ENCODE measurements around the gene CST7.
"Not testable (repeated sequence)": the region's sequence is repeated elsewhere in the genome, so short reads cannot be mapped to it uniquely, and the experiment has no call there.

Gene CST7

DNA sequence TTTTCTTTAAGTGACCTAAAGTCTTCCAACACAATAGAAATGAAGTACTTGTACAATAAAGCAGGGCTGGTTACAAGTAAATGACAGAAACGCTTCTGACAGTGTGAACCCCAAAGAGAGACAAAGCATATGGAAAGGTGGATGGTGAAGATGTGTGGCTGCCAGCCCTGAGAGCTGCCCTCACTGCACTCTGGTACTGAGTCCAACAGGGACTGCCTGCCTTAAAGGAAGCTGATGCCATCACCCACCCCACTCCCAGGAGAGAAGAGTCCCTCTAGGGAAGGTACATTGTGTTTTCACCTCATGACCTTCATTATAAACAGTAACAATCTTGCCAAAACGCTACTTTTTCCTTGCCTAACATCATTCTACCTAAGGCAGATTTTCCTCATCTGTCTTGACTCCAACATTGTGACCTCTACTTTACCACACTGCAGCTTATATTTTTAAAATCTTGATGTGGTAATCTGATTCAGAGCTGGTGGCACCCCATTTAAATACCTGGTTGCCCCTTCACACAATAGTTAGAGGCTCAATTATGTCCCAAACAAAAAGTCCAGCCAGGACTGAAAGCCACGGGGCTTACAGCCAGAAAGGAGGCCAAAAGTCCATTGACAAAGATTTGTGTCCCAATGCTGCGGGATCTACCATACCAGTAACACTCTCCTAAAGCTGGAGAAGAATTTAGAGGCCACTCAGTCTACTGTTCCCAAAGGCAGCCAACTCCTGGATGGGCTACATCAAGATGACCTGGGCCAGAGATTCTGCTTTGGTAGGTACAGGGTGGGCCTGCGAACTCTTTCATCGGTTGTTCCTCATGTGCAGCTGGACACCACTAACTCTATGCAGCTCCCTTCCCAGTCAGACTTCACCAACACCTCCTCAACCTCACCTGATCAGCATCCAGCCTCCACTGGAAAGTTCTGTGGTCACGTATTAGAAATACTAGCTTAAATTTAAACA, 39.1 kb downstream of the CST7 start:
- peak; percentile 49 for DNase-seq

- no peak for DNase-seq
Measured at GRCh38 chr20:24989162-24989561, 40.1 kb downstream of the CST7 start.

DNA sequence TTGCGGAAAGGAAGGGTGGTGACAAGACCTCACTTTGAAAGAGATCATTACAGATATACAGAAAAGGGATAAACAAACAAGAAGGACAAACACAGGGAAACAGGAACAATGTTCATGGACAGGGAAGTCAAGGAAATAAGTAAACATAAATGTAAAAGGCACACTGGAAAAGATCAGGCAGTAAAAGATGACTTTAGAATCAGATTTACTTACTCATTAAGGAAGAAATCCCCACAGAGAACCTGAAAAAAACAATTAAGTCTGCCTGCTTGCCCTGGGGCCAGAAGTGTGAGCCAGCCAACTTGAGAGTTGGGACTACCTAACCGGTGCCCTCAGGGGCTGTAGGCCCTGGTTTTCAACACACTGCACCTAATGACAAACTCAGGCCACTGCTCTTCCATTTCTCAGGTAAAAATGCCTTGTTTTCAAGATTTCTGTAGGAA, 41.8 kb downstream of the CST7 start:
- DNase-seq: peak; percentile 88

GRCh38 chr20:24991897-24992486, 42.9 kb downstream of the CST7 start:
- DNase-seq: peak; percentile 72

GRCh38 chr20:24992487-24993205, 43.6 kb downstream of the CST7 start, which contains the start of gene APMAP:
Gene APMAP, minus strand, starts transcription at chr20:24992751. Its CDS starts 63 bp downstream, at chr20:24992688.
- peak; percentile 98 for DNase-seq

DNA sequence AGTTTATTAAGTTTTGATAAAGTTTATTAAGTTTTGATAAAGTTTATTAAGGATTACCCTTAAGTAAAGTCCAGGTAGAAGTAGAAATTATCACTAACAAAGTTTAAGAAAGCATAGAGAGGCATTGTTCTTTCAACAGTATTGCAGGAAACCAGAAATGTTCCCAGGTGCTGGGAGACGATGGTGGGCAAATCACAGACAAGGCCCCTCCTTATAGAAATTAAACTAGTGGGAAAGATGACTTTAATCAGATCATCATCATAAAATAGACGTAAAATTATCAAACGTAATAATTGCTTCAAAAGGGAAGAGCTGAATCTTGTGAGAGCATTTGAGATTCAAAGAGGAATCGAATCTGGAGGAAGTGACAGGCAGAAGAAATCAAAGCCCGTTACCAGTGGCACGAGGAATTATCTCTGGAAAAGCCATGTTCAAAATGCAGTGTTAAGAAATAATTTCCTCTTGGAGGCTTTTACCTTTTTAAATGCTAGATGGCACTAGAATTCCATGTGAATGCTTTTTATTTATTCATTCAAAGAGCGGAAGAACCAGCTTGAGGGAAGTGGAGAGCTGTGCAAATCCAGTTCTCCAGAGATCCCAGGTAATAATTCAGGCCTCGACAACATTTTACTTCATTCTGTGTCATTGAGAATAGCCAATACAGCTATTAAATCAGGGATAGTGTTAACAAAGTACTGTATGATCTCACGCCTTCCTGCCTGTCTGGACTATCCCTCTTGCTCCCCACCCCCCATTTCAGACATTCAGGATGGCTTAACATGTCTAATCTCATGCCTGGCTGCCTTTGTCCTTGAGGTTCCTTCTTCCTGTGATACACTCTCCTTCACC, 44.5 kb downstream of the CST7 start:
- peak; percentile 66 for DNase-seq

- no peak for DNase-seq
Measured at GRCh38 chr20:24994186-24994465, 45.1 kb downstream of the CST7 start.

- DNase-seq: peak; percentile 87
Measured at GRCh38 chr20:24994470-24995368, 45.6 kb downstream of the CST7 start.

- DNase-seq: peak; percentile 85
Measured at GRCh38 chr20:24995741-24996448, 46.8 kb downstream of the CST7 start.

DNA sequence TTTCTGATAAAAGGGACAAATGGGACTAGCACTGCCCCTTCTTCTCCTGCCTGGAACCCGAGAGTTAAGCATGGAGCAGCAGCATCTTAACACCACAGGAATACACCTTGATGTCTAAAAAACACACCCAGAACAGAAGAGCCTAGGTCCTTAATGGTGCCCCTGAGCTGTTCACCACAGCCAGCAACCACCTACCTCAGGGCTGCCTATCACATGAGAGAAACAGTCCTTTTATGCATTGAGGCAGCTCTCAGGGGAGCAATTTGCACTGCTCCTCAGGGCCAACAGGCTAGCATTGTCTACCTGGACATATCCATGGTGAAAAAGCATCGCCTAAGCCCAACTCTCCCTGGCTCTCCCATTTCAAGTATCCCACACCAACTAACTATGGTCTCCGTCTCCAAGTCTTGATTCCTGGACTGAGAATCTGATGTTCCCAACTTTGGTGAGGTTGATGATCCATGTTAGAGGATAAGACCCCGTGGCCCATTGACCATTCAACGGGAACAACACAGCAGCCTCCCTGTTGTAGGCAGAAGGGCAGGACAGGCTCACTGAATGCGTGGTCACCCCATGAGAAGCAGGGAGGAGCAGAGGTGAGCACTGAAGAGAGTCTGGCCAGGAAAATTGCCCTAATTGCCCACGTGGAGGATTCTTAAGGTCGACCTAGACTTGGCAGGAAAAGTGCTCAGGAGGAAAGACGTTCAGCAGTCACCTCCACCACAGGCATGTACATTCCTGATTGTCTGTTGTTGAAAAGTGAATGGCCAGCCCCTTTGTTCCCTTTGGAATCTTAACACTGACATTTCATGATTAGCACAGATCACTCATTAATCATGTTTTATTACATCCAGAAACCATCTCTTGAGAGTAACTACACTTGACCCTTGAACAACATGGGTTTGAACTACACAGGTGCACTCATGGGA, 47.6 kb downstream of the CST7 start:
- DNase-seq: peak; percentile 53

DNA sequence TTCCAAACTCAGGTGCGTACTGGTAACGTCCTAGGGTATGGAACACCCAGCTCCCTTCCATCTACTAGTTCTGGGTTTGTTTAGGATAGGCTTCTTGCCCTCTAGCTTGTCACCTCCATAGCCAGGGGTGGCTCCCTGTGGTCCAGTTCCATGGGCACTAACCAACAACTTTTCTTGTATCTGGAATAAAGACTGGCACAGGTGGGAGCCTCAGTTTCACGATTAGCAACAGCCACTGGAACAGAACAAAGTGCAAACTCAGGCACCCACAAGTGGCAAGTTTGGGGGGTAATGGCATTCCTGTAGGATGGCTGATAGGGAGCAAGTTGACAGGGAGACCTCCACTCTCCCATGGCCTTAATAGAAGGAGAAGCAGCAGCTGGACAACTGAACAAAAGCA, 49.1 kb downstream of the CST7 start:
- DNase-seq: no peak

DNA sequence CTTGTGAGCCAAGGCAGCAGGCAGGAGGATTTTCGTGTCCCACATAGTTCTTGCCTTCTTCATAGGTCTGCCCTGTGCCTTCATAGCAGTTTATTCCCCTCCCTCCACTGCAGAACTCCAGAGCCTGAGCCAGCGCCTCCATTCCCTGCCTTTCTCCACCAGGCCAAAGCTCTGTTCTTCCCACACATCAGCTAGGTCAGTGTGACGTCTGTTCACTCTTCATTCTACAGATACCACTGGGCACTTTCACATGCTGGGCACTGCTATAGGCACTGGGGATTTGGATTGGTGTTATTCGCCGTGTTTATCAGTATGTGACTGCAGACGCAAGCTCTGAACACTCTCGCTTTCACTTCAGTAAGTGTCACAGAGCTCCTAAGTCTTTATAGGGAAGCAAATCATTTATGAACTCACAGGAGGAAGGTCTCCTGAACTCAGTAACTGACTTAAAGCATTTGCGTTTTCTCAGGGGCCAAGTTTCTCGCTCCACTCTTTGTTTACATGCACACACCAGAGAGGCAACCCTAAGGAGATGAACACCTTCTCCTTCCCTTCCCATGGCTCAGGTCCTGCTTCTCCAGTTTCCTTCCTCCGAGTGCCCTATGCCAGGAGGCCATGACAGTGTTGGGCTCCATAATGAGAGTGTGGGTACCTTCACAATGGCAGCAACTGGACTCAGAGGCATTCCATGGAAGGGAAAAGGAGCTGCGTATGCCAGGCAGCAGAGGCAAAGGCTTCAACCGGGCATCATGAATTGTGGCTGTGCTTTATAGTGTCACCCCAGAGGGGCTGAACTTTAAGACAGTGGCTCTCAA, 49.8 kb downstream of the CST7 start:
- no peak for DNase-seq

DNA sequence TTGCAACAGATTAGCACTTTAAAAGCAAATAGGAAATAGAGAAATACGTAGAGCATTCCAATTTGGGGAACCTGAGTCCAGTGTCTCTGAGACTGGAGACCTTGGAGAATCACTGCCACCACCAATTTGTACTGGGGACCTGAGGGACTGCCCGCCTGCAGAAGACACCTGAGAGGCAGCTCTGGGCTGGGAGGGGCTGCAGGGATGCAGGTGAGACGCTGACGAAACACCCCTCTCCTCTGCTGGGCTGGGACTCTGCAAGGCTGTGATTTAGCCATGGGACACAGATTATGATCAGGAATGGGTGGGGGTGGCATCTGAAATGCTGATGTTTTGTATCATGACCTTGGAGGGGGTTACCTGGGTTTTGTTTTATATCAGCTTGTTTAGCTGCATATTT, 50.5 kb downstream of the CST7 start:
- DNase-seq: no peak

DNA sequence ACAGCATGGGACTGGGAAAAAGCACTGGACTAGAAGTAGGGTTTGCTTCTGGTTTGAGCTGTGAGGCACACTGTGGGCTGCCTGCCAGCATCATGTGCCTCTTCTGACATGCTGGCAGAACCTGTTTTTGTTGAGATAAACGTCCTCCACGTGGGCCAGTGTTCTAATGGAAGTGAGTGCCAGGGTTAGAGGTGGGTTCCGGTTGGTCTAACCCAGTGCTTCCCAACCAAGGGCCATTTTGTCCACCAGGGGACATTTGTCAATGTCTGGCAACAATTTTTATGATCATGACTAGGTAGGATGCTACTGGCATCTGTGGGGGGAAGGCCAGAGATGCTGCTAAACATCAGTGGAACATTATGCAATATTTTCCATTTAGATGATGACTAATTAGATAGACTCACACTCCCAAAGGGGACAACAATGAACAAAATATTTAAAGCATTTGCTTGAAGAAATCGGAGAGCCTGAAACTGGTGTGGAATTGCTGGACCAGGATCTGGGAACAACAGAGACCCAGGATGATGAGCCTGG, 51.3 kb downstream of the CST7 start:
- peak; percentile 27 for DNase-seq

DNA sequence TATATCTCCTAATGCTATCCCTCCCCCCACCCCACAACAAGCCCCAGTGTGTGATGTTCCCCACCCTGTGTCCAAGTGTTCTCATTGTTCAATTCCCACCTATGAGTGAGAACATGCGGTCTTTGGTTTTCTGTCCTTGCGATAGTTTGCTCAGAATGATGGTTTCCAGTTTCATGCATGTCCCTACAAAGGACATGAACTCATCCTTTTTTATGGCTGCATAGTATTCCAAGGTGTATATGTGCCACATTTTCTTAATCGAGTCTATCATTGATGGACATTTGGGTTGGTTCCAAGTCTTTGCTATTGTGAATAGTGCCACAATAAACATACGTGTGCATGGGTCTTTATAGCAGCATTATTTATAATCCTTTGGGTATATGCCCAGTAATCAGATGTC, 52.3 kb downstream of the CST7 start:
- DNase-seq: not testable (repeated sequence)

GRCh38 chr20:25003002-25003401, 53.9 kb downstream of the CST7 start:
- no peak for DNase-seq

DNA sequence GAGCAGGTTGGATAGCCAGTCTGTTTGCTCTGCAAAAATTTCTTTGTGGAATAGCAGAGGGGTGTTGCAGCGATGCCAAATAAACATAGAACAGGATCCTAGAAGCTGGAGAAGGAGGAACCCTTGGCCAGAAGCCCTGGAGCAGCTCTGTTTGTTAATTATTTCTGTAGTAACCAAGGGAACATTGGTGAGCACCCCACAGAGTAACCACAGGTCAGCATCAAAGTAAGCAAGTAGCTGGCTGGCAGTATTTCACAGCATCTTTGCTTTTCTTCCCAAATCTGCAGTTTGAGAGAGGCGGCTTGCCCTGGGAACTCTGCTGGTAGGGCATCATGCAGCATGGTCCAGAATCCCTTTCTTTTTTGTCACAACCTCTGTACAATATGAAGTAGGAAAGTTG, 56.2 kb downstream of the CST7 start:
- peak; percentile 88 for DNase-seq

- peak; percentile 38 for DNase-seq
Measured at GRCh38 chr20:25005661-25006060, 56.6 kb downstream of the CST7 start.
